ENCODE measurements around the gene XYLT1. TPM values are rescaled to one million over a fixed set of nuclear protein-coding genes. Genes with fewer than 3 reads are reported as not detected.

The XYLT1 gene
- total and polyA plus RNA-seq, 12 donors = 0.29 to 4.0 (median 1.6) TPM

GRCh38 chr16:17331071-17331607 is 139.6 kb downstream of the XYLT1 start:
- peak in 7 of 8 donors; percentile 46 to 87 (median 76) for ATAC-seq
- H3K27ac ChIP-seq = peak overlapping the region in 3 of 10 donors; percentile 34 to 51 (median 43)

GRCh38 chr16:17330044-17330443 is 140.7 kb downstream of the XYLT1 start:
- no peak overlapping the region for H3K4me3 ChIP-seq
- no peaks in the 10 kb centered on the region for H3K36me3 ChIP-seq
- DNase-seq = no peak
- 87 to 88% methylated on average over 4 of the region's 4 CpGs for WGBS, 2 donors
- TF ChIP-seq CTCF (IDR thresholded peaks at IDR 0.05) = no peak
- H3K27ac ChIP-seq = no peak overlapping the region
- ATAC-seq = peak in 1 of 8 donors; percentile 8
- H3K9me3 ChIP-seq = no peaks in the 10 kb centered on the region
- H3K4me1 ChIP-seq = peaks cover 0 to 15% (median 6%) of the 10 kb centered on the region in 9 donors
- H3K27me3 ChIP-seq = no peaks in the 10 kb centered on the region
- intact Hi-C loops (cut with DNase I) = no loop called here

More at GRCh38 chr16:17331071-17331607, 139.6 kb downstream of the XYLT1 start:
- intact Hi-C loops (cut with DNase I) = no loop called here
- 68 to 74% methylated on average over 10 of the region's 10 CpGs for WGBS, 2 donors
- Histone ChIP-seq H3K9me3 (no peaks in the 10 kb centered on the region), H3K4me1 (peaks cover 0 to 16% (median 6%) of the 10 kb centered on the region in 9 donors), H3K4me3 (no peak overlapping the region), H3K36me3 (no peaks in the 10 kb centered on the region), H3K27me3 (no peaks in the 10 kb centered on the region)
- TF ChIP-seq CTCF (IDR thresholded peaks at IDR 0.05) = no peak
- peak in 1 of 2 donors; percentile 55 for DNase-seq

GRCh38 chr16:17329391-17329790 is 141.4 kb downstream of the XYLT1 start:
- WGBS, 2 donors = 56 to 66% methylated on average over 5 of the region's 5 CpGs
- ATAC-seq = peak in 1 of 8 donors; percentile 31
- intact Hi-C loops (cut with DNase I) = no loop called here

GRCh38 chr16:17328932-17329331 is 141.8 kb downstream of the XYLT1 start:
- ATAC-seq = peak in 7 of 8 donors; percentile 30 to 67 (median 55)
- WGBS, 2 donors = 62% methylated on average over 9 of the region's 9 CpGs
- intact Hi-C loops (cut with DNase I) = no loop called here
- Histone ChIP-seq H3K4me1 (peaks cover 0 to 15% (median 6%) of the 10 kb centered on the region in 9 donors), H3K9me3 (no peaks in the 10 kb centered on the region), H3K36me3 (no peaks in the 10 kb centered on the region), H3K27me3 (no peaks in the 10 kb centered on the region), H3K4me3 (no peak overlapping the region), H3K27ac (peak overlapping the region in 5 of 10 donors; percentile 52 to 63 (median 61))
- TF ChIP-seq CTCF (IDR thresholded peaks at IDR 0.05) = no peak
- peak in 1 of 2 donors; percentile 19 for DNase-seq

More at GRCh38 chr16:17329391-17329790, 141.4 kb downstream of the XYLT1 start:
- Histone ChIP-seq H3K36me3 (no peaks in the 10 kb centered on the region), H3K4me3 (no peak overlapping the region), H3K4me1 (peaks cover 0 to 15% (median 6%) of the 10 kb centered on the region in 9 donors), H3K27me3 (no peaks in the 10 kb centered on the region), H3K9me3 (no peaks in the 10 kb centered on the region), H3K27ac (peak overlapping the region in 4 of 10 donors; percentile 59 to 63 (median 62))
- no peak for DNase-seq
- no peak for TF ChIP-seq CTCF (IDR thresholded peaks at IDR 0.05)

All from heart right ventricle (tissue), 16 donors.